Neutrophil (primary cell): ENCODE measurements around the gene CCNB3.

Experiments
- H3K27ac ChIP-seq: fragments of 200-600 bp; sonication (generic); 2 replicates; pipeline ENCODE4 v1.5.1; 2016; ENCODE audit warnings: mild to moderate bottlenecking, moderate library complexity
- H3K27me3 ChIP-seq: fragments of 200-600 bp; sonication (generic); 2 replicates; pipeline ENCODE4 v1.6.0; 2016; ENCODE audit warnings: mild to moderate bottlenecking
- H3K36me3 ChIP-seq: fragments of 200-600 bp; sonication (generic); 2 replicates; pipeline ENCODE4 v1.5.1; 2017
- H3K4me1 ChIP-seq, 2 experiments: fragments of 200-600 bp in 1 of 2; sonication (generic) in 1 of 2; 1 replicate in 1 of 2; 2 replicates in 1 of 2; pipeline versions ENCODE4 v1.5.1 to v1.6.1; 2013 to 2016; ENCODE audit warnings: low read depth in 1 of 2, low read length in 1 of 2, mild to moderate bottlenecking in 1 of 2, moderate library complexity in 1 of 2; ENCODE audit not compliant: control insufficient read depth in 1 of 2, insufficient read depth in 1 of 2
- H3K4me3 ChIP-seq, 2 experiments: fragments of 200-600 bp in 1 of 2; sonication (generic) in 1 of 2; 1 replicate in 1 of 2; 2 replicates in 1 of 2; pipeline ENCODE4 v1.5.1; 2013 to 2016; ENCODE audit warnings: low read depth in 1 of 2, low read length in 1 of 2, mild to moderate bottlenecking in 1 of 2, moderate library complexity in 1 of 2
- H3K9me3 ChIP-seq: fragments of 200-600 bp; sonication (generic); 2 replicates; pipeline ENCODE4 v1.5.1; 2016
- CTCF ChIP-seq: fragments of 200-600 bp; sonication (generic); IDR thresholded peaks from 2 replicates; pipeline ENCODE4 v1.5.1; 2016; ENCODE audit warnings: antibody characterized with exemption

CCNB3 gene

DNA sequence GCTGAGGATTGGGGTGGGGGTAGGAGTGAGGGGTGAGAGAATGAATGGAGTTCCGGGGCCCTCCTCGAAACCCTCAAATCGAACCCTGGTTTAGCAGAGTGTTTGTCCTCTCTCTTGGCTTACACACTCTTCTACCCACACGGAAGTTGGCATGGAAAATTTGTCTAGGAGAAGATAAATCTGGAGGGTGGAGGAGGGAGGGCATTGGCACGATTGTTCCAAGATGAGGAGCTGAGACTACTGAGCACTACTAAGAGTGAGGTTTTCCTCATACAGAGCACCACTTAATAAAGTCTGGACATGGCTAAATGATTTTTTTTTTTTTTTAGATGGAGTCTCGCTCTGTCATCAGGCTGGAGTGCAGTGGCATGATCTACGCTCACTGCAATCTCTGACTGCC, 37.2 kb upstream of the CCNB3 start:
- TF ChIP-seq CTCF: no peak
- Histone ChIP-seq H3K27ac (no peak overlapping the region), H3K4me3 (no peak overlapping the region), H3K36me3 (no peaks in the 10 kb centered on the region), H3K27me3 (no peaks in the 10 kb centered on the region), H3K9me3 (no peaks in the 10 kb centered on the region), H3K4me1 (no peaks in the 10 kb centered on the region)

GRCh38 chrX:50168241-50168687, 36.3 kb upstream of the CCNB3 start:
- Histone ChIP-seq H3K9me3 (no peaks in the 10 kb centered on the region), H3K27me3 (no peaks in the 10 kb centered on the region), H3K36me3 (no peaks in the 10 kb centered on the region), H3K27ac (no peak overlapping the region), H3K4me3 (no peak overlapping the region), H3K4me1 (no peaks in the 10 kb centered on the region)
- TF ChIP-seq CTCF: no peak

DNA sequence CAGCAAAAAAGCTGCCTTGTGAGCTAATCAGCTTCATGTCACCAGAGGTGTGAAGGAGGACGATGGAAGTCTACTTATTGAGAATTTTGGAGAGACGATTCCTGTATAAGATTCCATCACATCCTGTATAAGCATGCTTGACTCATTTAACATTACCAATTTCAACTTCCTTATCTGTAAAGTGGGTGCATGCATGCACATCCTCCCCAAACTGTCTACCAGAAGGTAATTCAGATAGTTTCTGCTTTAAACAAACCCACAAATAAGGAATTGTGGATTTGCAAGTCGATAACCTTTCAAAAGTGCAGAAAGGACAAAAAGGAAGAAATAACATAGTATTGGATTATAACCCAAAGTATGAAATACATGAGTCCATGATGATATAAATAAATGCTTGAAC, 34.8 kb upstream of the CCNB3 start:
- no peaks in the 10 kb centered on the region for H3K4me1 ChIP-seq
- H3K4me3 ChIP-seq: no peak overlapping the region
- H3K36me3 ChIP-seq: no peaks in the 10 kb centered on the region
- no peaks in the 10 kb centered on the region for H3K9me3 ChIP-seq
- H3K27ac ChIP-seq: no peak overlapping the region
- no peaks in the 10 kb centered on the region for H3K27me3 ChIP-seq
- no peak for TF ChIP-seq CTCF

DNA sequence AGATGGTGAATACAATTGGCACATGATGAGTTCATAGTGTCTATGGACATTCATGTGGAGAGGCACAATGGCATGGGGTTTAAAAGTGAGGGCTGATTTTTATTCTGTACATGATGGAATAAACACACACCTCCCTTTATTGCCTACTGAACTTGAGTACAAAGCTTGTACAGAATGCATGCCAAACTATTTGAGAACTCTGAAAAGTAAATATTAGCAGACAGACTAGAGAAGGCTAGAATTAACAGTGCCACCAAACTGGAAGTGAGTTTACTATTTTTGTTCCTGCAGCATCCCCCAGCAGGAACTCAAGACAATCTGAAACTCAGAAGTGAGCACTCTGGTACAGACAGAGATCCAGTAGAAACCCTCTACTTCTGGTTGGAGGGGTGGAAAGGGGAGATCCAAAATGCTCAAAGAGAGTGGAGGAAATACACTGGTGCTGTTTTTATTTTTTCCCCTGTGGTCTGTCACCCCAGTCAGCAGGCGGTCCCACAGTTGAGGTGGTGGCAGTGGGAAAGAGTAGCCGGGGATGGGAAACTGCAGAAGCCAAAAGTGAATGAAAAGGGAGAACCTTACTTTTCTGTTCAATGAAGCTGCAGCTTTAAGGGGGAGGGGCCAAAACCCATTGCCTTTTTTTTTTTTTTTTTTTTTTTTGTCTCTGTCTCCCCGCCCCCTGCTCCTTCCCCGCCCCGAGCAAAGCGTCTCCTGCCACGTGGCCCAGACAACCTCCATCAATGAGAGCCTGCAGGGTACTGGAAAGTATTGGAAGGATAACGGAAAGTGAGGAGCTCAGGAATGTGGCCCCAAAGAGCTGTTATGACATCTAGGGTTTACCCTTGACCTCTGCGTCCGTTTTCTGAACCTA, 24.3 kb upstream of the CCNB3 start:
- TF ChIP-seq CTCF: no peak
- Histone ChIP-seq H3K9me3 (no peaks in the 10 kb centered on the region), H3K4me1 (no peaks in the 10 kb centered on the region), H3K36me3 (no peaks in the 10 kb centered on the region), H3K4me3 (no peak overlapping the region), H3K27me3 (no peaks in the 10 kb centered on the region), H3K27ac (no peak overlapping the region)

DNA sequence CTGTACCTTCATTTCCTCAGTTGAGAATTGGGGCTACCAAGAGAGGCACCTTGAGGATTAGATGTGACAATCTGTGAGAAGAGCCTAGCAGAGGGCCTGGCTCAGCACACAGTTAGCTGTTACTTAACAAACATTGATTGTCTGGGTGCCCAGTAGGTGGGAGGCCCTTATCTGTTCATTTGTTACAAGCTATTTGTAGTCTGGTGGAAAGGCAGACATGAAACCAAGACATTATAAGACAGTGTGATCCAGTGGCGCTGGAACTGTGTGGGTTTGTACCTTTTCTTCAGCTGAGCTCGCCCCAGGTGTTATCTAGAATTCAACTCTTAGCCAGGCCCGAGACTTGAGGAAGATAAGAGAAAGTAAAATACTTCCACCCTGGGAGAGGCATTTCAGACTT, 20.7 kb upstream of the CCNB3 start:
- H3K4me1 ChIP-seq: no peaks in the 10 kb centered on the region
- TF ChIP-seq CTCF: no peak
- H3K27ac ChIP-seq: no peak overlapping the region
- H3K4me3 ChIP-seq: no peak overlapping the region
- no peaks in the 10 kb centered on the region for H3K27me3 ChIP-seq
- H3K36me3 ChIP-seq: no peaks in the 10 kb centered on the region
- no peaks in the 10 kb centered on the region for H3K9me3 ChIP-seq
